H1 (cell line): ENCODE results near the gene CALHM2. TPM values are rescaled to one million over a fixed set of nuclear protein-coding genes. Genes with fewer than 3 reads are reported as not detected.

Experiments used
- CTCF ChIA-PET: fragments of 300-600 bp; sonication (Branson Sonifier 250); formaldehyde crosslinking; loops from one replicate; lab custom pipeline; 2021; ENCODE audit not compliant: partially characterized antibody; lab: Charles Lee
- POLR2A ChIA-PET: fragments of 300-600 bp; sonication (Branson Sonifier 250); formaldehyde crosslinking; loops from one replicate; lab custom pipeline; 2021; ENCODE audit warnings: inconsistent platforms; ENCODE audit not compliant: partially characterized antibody; lab: Charles Lee
- DNase-seq, 2 experiments: peaks; one replicate each; pipeline versions ENCODE4 v3.0.0 to v3.0.0-alpha.2; 2010 to 2022; ENCODE audit warnings: low spot score in 2 of 2, low read depth in 1 of 2, mixed read lengths in 1 of 2
- FAIRE-seq: peaks from 2 replicates; lab custom pipeline; 2011; peaks lifted over from hg19 to GRCh38; lab: Jason Lieb, UNC
- H2AFZ ChIP-seq: 2 replicates; pipeline ENCODE4 v1.8.1; 2012; ENCODE audit warnings: low read length, inconsistent platforms
- H2AK5ac ChIP-seq: 2 replicates; pipeline ENCODE4 v1.6.1; 2013; ENCODE audit warnings: low read depth, low read length
- H2BK120ac ChIP-seq: replicated peaks from 2 replicates; pipeline ENCODE3; 2013; ENCODE audit warnings: low read depth, low read length, inconsistent platforms
- H2BK12ac ChIP-seq: 2 replicates; pipeline ENCODE4 v1.6.1; 2013; ENCODE audit warnings: low read depth, low read length
- H2BK15ac ChIP-seq: 2 replicates; pipeline ENCODE4 v1.6.1; 2013; ENCODE audit warnings: low read length
- H2BK20ac ChIP-seq: 2 replicates; pipeline ENCODE4 v1.6.1; 2013; ENCODE audit warnings: low read length
- H2BK5ac ChIP-seq: 2 replicates; pipeline ENCODE4 v1.6.1; 2013; ENCODE audit warnings: low read depth, low read length
- H3K14ac ChIP-seq: 2 replicates; pipeline ENCODE4 v1.6.1; 2013; ENCODE audit warnings: inconsistent platforms; ENCODE audit not compliant: insufficient read length
- H3K18ac ChIP-seq: 2 replicates; pipeline ENCODE4 v1.6.1; 2013; ENCODE audit warnings: low read length; ENCODE audit errors: extremely low read depth
- H3K23ac ChIP-seq: 2 replicates; pipeline ENCODE4 v1.6.1; 2013; ENCODE audit warnings: inconsistent platforms; ENCODE audit not compliant: insufficient read length
- H3K23me2 ChIP-seq: 2 replicates; pipeline ENCODE4 v1.6.1; 2013; ENCODE audit warnings: low read depth, low read length
- H3K27ac ChIP-seq: 2 replicates; pipeline ENCODE4 v1.6.1; 2011; ENCODE audit warnings: low read depth, low read length, inconsistent platforms
- H3K27me3 ChIP-seq, 4 experiments: replicated peaks in 1 of 4; 1 replicate in 1 of 4; 2 replicates in 3 of 4; pipeline versions ENCODE4 v1.6.1 to v1.8.1; 2011 to 2013; ENCODE audit warnings: low read length in 3 of 4, mild to moderate bottlenecking in 3 of 4, inconsistent platforms in 2 of 4, mixed read lengths in 2 of 4, moderate library complexity in 1 of 4; ENCODE audit not compliant: control insufficient read depth in 3 of 4, insufficient read depth in 3 of 4; ENCODE audit errors: extremely low read depth in 1 of 4
- H3K36me3 ChIP-seq, 4 experiments: 2 replicates each; pipeline versions ENCODE4 v1.6.1 to v1.8.1; 2011 to 2013; ENCODE audit warnings: mild to moderate bottlenecking in 4 of 4, low read length in 3 of 4, moderate library complexity in 2 of 4, control low read depth in 1 of 4, inconsistent platforms in 1 of 4; ENCODE audit not compliant: insufficient read depth in 4 of 4, control insufficient read depth in 2 of 4
- H3K4ac ChIP-seq: replicated peaks from 2 replicates; pipeline ENCODE3; 2013; ENCODE audit warnings: low read length, low read depth, mixed read lengths, inconsistent platforms; ENCODE audit not compliant: insufficient read length
- H3K4me1 ChIP-seq, 4 experiments: replicated peaks in 1 of 4; 1 replicate in 1 of 4; 2 replicates in 3 of 4; pipeline versions ENCODE4 v1.6.1 to v1.8.1; 2011 to 2013; ENCODE audit warnings: low read length in 3 of 4, inconsistent platforms in 2 of 4, mixed read lengths in 1 of 4; ENCODE audit not compliant: insufficient read depth in 4 of 4, control insufficient read depth in 3 of 4
- H3K4me2 ChIP-seq, 2 experiments: 2 replicates each; pipeline versions ENCODE4 v1.6.1 to v1.8.1; 2011 to 2013; ENCODE audit warnings: low read depth in 2 of 2, low read length in 2 of 2, control low read depth in 1 of 2, inconsistent platforms in 1 of 2, mild to moderate bottlenecking in 1 of 2; ENCODE audit not compliant: insufficient read depth in 1 of 2
- H3K4me3 ChIP-seq, 4 experiments: fragments of 200-600, 300-600 bp in 1 of 4; sonication (generic), shearing (Covaris generic), sonication (Bioruptor Twin) in 1 of 4; 2 replicates each; pipeline versions ENCODE4 v1.5.1 to v1.8.1; 2011 to 2016; ENCODE audit warnings: low read length in 4 of 4, low read depth in 3 of 4, control low read depth in 2 of 4, inconsistent platforms in 2 of 4, mild to moderate bottlenecking in 2 of 4, mixed read lengths in 1 of 4, moderate library complexity in 1 of 4; ENCODE audit not compliant: insufficient read depth in 2 of 4; ENCODE audit errors: extremely low read depth in 1 of 4
- H3K56ac ChIP-seq: replicated peaks from 2 replicates; pipeline ENCODE3; 2013; ENCODE audit warnings: low read depth, mild to moderate bottlenecking, mixed read lengths, low read length, inconsistent platforms; ENCODE audit not compliant: insufficient read length
- H3K79me1 ChIP-seq: 2 replicates; pipeline ENCODE4 v1.6.1; 2013; ENCODE audit warnings: low read depth, low read length, control low read depth
- H3K79me2 ChIP-seq, 2 experiments: 2 replicates each; pipeline versions ENCODE4 v1.6.1 to v1.8.1; 2012 to 2013; ENCODE audit warnings: low read length in 2 of 2, mild to moderate bottlenecking in 2 of 2, inconsistent platforms in 1 of 2; ENCODE audit not compliant: insufficient read depth in 2 of 2, control insufficient read depth in 1 of 2
- H3K9ac ChIP-seq, 4 experiments: replicated peaks in 1 of 4; 1 replicate in 1 of 4; 2 replicates in 3 of 4; pipeline versions ENCODE4 v1.6.1 to v1.8.1; 2011 to 2013; ENCODE audit warnings: low read depth in 3 of 4, low read length in 3 of 4, control low read depth in 2 of 4, mild to moderate bottlenecking in 2 of 4, moderate library complexity in 2 of 4, inconsistent platforms in 1 of 4; ENCODE audit errors: extremely low read depth in 1 of 4
- H3K9me3 ChIP-seq, 2 experiments: 2 replicates each; pipeline versions ENCODE4 v1.6.1 to v1.8.1; 2012 to 2013; ENCODE audit warnings: mild to moderate bottlenecking in 2 of 2, moderate library complexity in 2 of 2, control low read depth in 1 of 2, inconsistent platforms in 1 of 2, low read depth in 1 of 2, low read length in 1 of 2, mixed read lengths in 1 of 2; ENCODE audit not compliant: insufficient read depth in 2 of 2
- H4K20me1 ChIP-seq, 2 experiments: replicated peaks in 1 of 2; 2 replicates each; pipeline versions ENCODE3 to v1.8.1; 2011 to 2013; ENCODE audit warnings: inconsistent platforms in 2 of 2, low read length in 2 of 2, mild to moderate bottlenecking in 1 of 2; ENCODE audit not compliant: insufficient read depth in 2 of 2, control insufficient read depth in 1 of 2
- H4K5ac ChIP-seq: 2 replicates; pipeline ENCODE4 v1.6.1; 2013; ENCODE audit warnings: low read length, low read depth, mixed read lengths, inconsistent platforms; ENCODE audit not compliant: insufficient read length
- H4K8ac ChIP-seq: 2 replicates; pipeline ENCODE4 v1.8.0; 2013; ENCODE audit warnings: mild to moderate bottlenecking, moderate library complexity, low read length, inconsistent platforms; ENCODE audit not compliant: insufficient read depth; ENCODE audit errors: extremely low read depth
- H4K91ac ChIP-seq: replicated peaks from 2 replicates; pipeline ENCODE3; 2013; ENCODE audit warnings: low read length, mixed read lengths, inconsistent platforms; ENCODE audit not compliant: insufficient read length
- CBX8 ChIP-seq: fragments of 300-800, 300-1000 bp; sonication (generic); IDR thresholded peaks from 2 replicates; pipeline ENCODE4 v1.7.1; 2016; ENCODE audit warnings: low read depth, low read length, borderline replicate concordance
- WGBS, 2 experiments: shearing (Covaris generic) in 1 of 2; methylation state at CpG; one replicate each; pipeline versions ENCODE4 v1.1.6 to v1.1.7; 2013 to 2015; ENCODE audit warnings: low lambda C conversion rate in 2 of 2, mixed read lengths in 2 of 2, inconsistent platforms in 1 of 2, low coverage in 1 of 2, missing lambda C conversion rate in 1 of 2; ENCODE audit not compliant: insufficient replicate concordance in 2 of 2, insufficient coverage in 1 of 2, insufficient read length in 1 of 2; ENCODE audit errors: extremely low coverage in 1 of 2, missing lambda C conversion rate in 1 of 2; 5-methylcytosine and 5-hydroxymethylcytosine counted together
- polyA plus RNA-seq, 7 experiments: library from polyadenylated mRNA; depleted of rRNA in 3 of 7; stranded (reverse) in 5 of 7; unstranded in 2 of 7; fragments of >200 nt in 5 of 7; fragments of 200-250 nt in 2 of 7; gene quantifications; 1 replicate in 5 of 7; 2 replicates in 1 of 7; 4 replicates in 1 of 7; pipeline versions ENCODE4 v1.2.1 to v1.2.3, GENCODE V29; 2011 to 2013; ENCODE audit warnings: missing spikeins in 2 of 7, mixed read lengths in 2 of 7
- total RNA-seq: library from RNA; stranded (reverse); fragmentation: NEBNext Ultra II Directional; extraction: Animal tissue kit (Norgen Biotek cat#: 25700); gene quantifications from 2 replicates; pipeline ENCODE4 v1.2.1, GENCODE V29; 2021

The CALHM2 gene
- total and polyA plus RNA-seq, 2 of the 8 experiments (the other 6 are each of a cell fraction or from before 2014, with no cell fraction given), result 1.2 to 2.4 TPM

GRCh38 chr10:103440416-103440815 is 11.8 kb downstream of the CALHM2 start:
- Histone ChIP-seq H4K5ac (no peak overlapping the region), H3K9me3 (no peaks in the 10 kb centered on the region), H3K79me1 (no peaks in the 10 kb centered on the region; the same call in 1 of the 2 replicates), H3K18ac (no peak overlapping the region), H2BK5ac (no peak overlapping the region), H3K23ac (no peak overlapping the region), H4K20me1 (peaks cover 0 to 8% of the 10 kb centered on the region in 2 experiments), H3K14ac (no peak overlapping the region), H2BK12ac (no peak overlapping the region), H3K27ac (no peak overlapping the region), H3K4me2 (no peak overlapping the region), H3K23me2 (no peaks in the 10 kb centered on the region), H2BK120ac (no peak overlapping the region), H4K8ac (no peak overlapping the region), H3K4me1 (no peaks in the 10 kb centered on the region), H3K56ac (no peak overlapping the region), H3K36me3 (peaks cover 40 to 95% (median 82%) of the 10 kb centered on the region in 4 experiments), H3K4me3 (no peak overlapping the region), H2BK20ac (no peak overlapping the region), H2BK15ac (no peak overlapping the region), H3K9ac (no peak overlapping the region), H3K79me2 (no peaks in the 10 kb centered on the region), H2AK5ac (no peak overlapping the region), H3K4ac (no peak overlapping the region), H4K91ac (no peak overlapping the region), H3K27me3 (no peaks in the 10 kb centered on the region), H2AFZ (no peak overlapping the region)
- DNase-seq, result no peak
- WGBS, 2 experiments, result 85% methylated on average over 9 of the region's 14 CpGs; no CpG with 5 or more reads in 1 of the 2 experiments
- FAIRE-seq, result no peak
- CTCF ChIA-PET, result interaction anchor here (1.2 to 1.8 kb wide), 2 partner anchors 12 to 34 kb away, joined by 4 read pairs; partner anchors contain the start of gene CALHM2
- POLR2A ChIA-PET, result interaction anchor here (0.8 to 2.0 kb wide), 7 partner anchors 9 to 44 kb away, joined by 3 to 5 read pairs (median 4); partner anchors contain the start of genes ATP5MK and PDCD11
- TF ChIP-seq CBX8, result no peak
